HG03520 (cell line): ENCODE results near the gene SECISBP2.
A peak's percentile ranks its signal among the peaks of the same experiment; 100 is the strongest.

Source experiments
- ATAC-seq: cut with Tn5 transposase; IDR thresholded peaks from one replicate; pipeline ENCODE4 v1.9.1; 2021; ENCODE audit warnings: mild to moderate bottlenecking, moderate library complexity; ENCODE audit not compliant: unreplicated experiment

Gene SECISBP2

GRCh38 chr9:89398621-89399020 is 80.3 kb downstream of the SECISBP2 start:
- ATAC-seq: no peak

GRCh38 chr9:89400403-89401116 is 82.3 kb downstream of the SECISBP2 start:
- peak; percentile 78 for ATAC-seq

- no peak for ATAC-seq
Observed at GRCh38 chr9:89402695-89403427, 84.6 kb downstream of the SECISBP2 start.

- no peak for ATAC-seq
Observed at GRCh38 chr9:89404074-89404473, 85.8 kb downstream of the SECISBP2 start.

GRCh38 chr9:89405826-89406225 is 87.5 kb downstream of the SECISBP2 start:
- peak; percentile 38 for ATAC-seq

GRCh38 chr9:89407070-89407469 is 88.8 kb downstream of the SECISBP2 start:
- no peak for ATAC-seq

GRCh38 chr9:89408628-89409101 is 90.4 kb downstream of the SECISBP2 start:
- ATAC-seq: no peak
